Endothelial cell of umbilical vein (primary cell): ENCODE results near the gene CXCR6. TPM values are rescaled to one million over a fixed set of nuclear protein-coding genes. Genes with fewer than 3 reads are reported as not detected.

Experiments
- BruUV-seq: library from RNA; stranded (reverse); fragments of 400-500 nt; replicated peaks from 2 replicates; lab custom pipeline; 2021; lab: Mats Ljungman, UMichigan
- CTCF ChIA-PET: fragments of 300-600, 350-600 bp; sonication (Branson Sonifier 250); formaldehyde crosslinking; loops from one replicate; lab custom pipeline; 2021; ENCODE audit warnings: antibody characterized with exemption, inconsistent platforms; lab: Charles Lee
- POLR2A ChIA-PET: fragments of 300-600, 350-600 bp; sonication (Branson Sonifier 250); formaldehyde crosslinking; loops from one replicate; lab custom pipeline; 2021; ENCODE audit warnings: antibody characterized with exemption, inconsistent platforms; lab: Charles Lee
- DNase-seq: peaks from one replicate; pipeline ENCODE4 v3.0.0-alpha.2; 2011; ENCODE audit warnings: low read depth, low spot score
- FAIRE-seq: peaks from 2 replicates; lab custom pipeline; 2011; peaks lifted over from hg19 to GRCh38; lab: Jason Lieb, UNC
- H2AFZ ChIP-seq: 2 replicates; pipeline ENCODE4 v1.6.0; 2012; ENCODE audit warnings: low read depth, low read length, control low read depth, inconsistent platforms
- H3K27ac ChIP-seq: 2 replicates; pipeline ENCODE4 v1.5.1; 2011; ENCODE audit warnings: low read depth, mild to moderate bottlenecking, control low read depth, low read length, moderate library complexity; ENCODE audit not compliant: insufficient read depth
- H3K27me3 ChIP-seq, 2 experiments: 2 replicates each; pipeline versions ENCODE4 v1.6.0 to v1.6.1; 2011; ENCODE audit warnings: low read length in 2 of 2, mixed read lengths in 1 of 2; ENCODE audit not compliant: control insufficient read depth in 2 of 2, insufficient read depth in 2 of 2
- H3K36me3 ChIP-seq, 2 experiments: 2 replicates in 1 of 2; 3 replicates in 1 of 2; pipeline ENCODE4 v1.5.1; 2011; ENCODE audit warnings: low read length in 2 of 2, mild to moderate bottlenecking in 1 of 2, moderate library complexity in 1 of 2; ENCODE audit not compliant: control insufficient read depth in 2 of 2, insufficient read depth in 2 of 2; ENCODE audit errors: extremely low read depth in 1 of 2
- H3K4me1 ChIP-seq: 3 replicates; pipeline ENCODE4 v1.5.1; 2011; ENCODE audit warnings: mild to moderate bottlenecking, low read length; ENCODE audit not compliant: control insufficient read depth, insufficient read depth; ENCODE audit errors: extremely low read depth
- H3K4me2 ChIP-seq: 2 replicates; pipeline ENCODE4 v1.6.1; 2011; ENCODE audit warnings: low read length, control low read depth, mixed read lengths; ENCODE audit not compliant: insufficient read depth
- H3K4me3 ChIP-seq, 3 experiments: fragments of 200-600 bp in 1 of 3; sonication (generic), shearing (Covaris generic) in 1 of 3; replicated peaks in 1 of 3; 2 replicates each; pipeline ENCODE4 v1.5.1; 2011 to 2016; ENCODE audit warnings: control low read depth in 3 of 3, low read length in 3 of 3, mild to moderate bottlenecking in 2 of 3, inconsistent platforms in 1 of 3, low read depth in 1 of 3, moderate library complexity in 1 of 3; ENCODE audit not compliant: insufficient read depth in 1 of 3
- H3K79me2 ChIP-seq: 2 replicates; pipeline ENCODE4 v1.6.0; 2012; ENCODE audit warnings: low read length, inconsistent platforms; ENCODE audit not compliant: control insufficient read depth, insufficient read depth
- H3K9ac ChIP-seq: replicated peaks from 2 replicates; pipeline ENCODE3; 2011; ENCODE audit warnings: low read length, control low read depth; ENCODE audit not compliant: insufficient read depth; ENCODE audit errors: extremely low read depth
- H3K9me1 ChIP-seq: replicated peaks from 3 replicates; pipeline ENCODE4 v1.6.0; 2011; ENCODE audit warnings: mild to moderate bottlenecking, low read length; ENCODE audit not compliant: control insufficient read depth, insufficient read depth; ENCODE audit errors: extremely low read depth
- H3K9me3 ChIP-seq: replicated peaks from 2 replicates; pipeline ENCODE4 v1.5.1; 2012; ENCODE audit warnings: low read length, inconsistent platforms; ENCODE audit not compliant: control insufficient read depth, insufficient read depth
- H4K20me1 ChIP-seq: replicated peaks from 2 replicates; pipeline ENCODE3; 2011; ENCODE audit warnings: mild to moderate bottlenecking, low read length; ENCODE audit not compliant: control insufficient read depth, insufficient read depth; ENCODE audit errors: extremely low read depth
- EZH2 ChIP-seq: IDR thresholded peaks from 2 replicates; pipeline ENCODE4 v1.6.1; 2012; ENCODE audit warnings: borderline replicate concordance, low read depth, mild to moderate bottlenecking, moderate library complexity, low read length, inconsistent platforms; ENCODE audit not compliant: severe bottlenecking
- FOS ChIP-seq: IDR thresholded peaks from 2 replicates; pipeline ENCODE4 v1.6.1; 2011; ENCODE audit warnings: mild to moderate bottlenecking, low read length, moderate library complexity, borderline replicate concordance; ENCODE audit not compliant: insufficient read depth
- GATA2 ChIP-seq: IDR thresholded peaks from 2 replicates; pipeline ENCODE4 v1.7.0; 2011; ENCODE audit warnings: low read depth, mild to moderate bottlenecking, moderate library complexity, mixed read lengths, low read length; ENCODE audit not compliant: insufficient read length, insufficient read depth
- JUN ChIP-seq: IDR thresholded peaks from 2 replicates; pipeline ENCODE4 v1.6.1; 2011; ENCODE audit warnings: borderline replicate concordance, low read depth; ENCODE audit not compliant: insufficient read length, insufficient read depth
- MYC ChIP-seq: IDR thresholded peaks from one replicate; pipeline ENCODE4 v1.6.1; 2011; ENCODE audit warnings: mild to moderate bottlenecking, low read depth, low read length
- POLR2A ChIP-seq: IDR thresholded peaks from 2 replicates; pipeline ENCODE4 v1.6.1; 2012; ENCODE audit warnings: low read depth, mild to moderate bottlenecking, control low read depth, low read length
- POLR2AphosphoS5 ChIP-seq: IDR thresholded peaks from 2 replicates; pipeline ENCODE4 v1.6.1; 2012; ENCODE audit warnings: low read depth, mild to moderate bottlenecking, control low read depth, low read length, moderate library complexity; ENCODE audit not compliant: insufficient read depth
- dilution Hi-C: fragments of 300-500 bp; cut with MboI; formaldehyde crosslinking; loops from one replicate; pipeline ENCODE4 v1.15.0; 2019; ENCODE audit warnings: low sequenced_read_pairs; ENCODE audit not compliant: extremely low pct_ligation_motif_present
- intact Hi-C: fragments of 100-400 bp; cut with micrococcal nuclease; formaldehyde crosslinking; loops from one replicate; pipeline ENCODE4 v1.10.0; 2022
- polyA plus RNA-seq, 4 experiments: library from polyadenylated mRNA; depleted of rRNA in 3 of 4; stranded (reverse) in 3 of 4; unstranded in 1 of 4; fragments of >200 nt; gene quantifications; 2 replicates each; pipeline versions ENCODE4 v1.2.1 to v1.2.3, GENCODE V29; 2011 to 2012; ENCODE audit warnings: missing spikeins in 1 of 4
- total RNA-seq: library from RNA; stranded (reverse); gene quantifications from 2 replicates; pipeline ENCODE4 v1.2.3, GENCODE V29; 2021
- TF ChIP-seq, protein P1 (sequence below): IDR thresholded peaks from 2 replicates; pipeline ENCODE4 v1.6.1; 2011; ENCODE audit not compliant: insufficient read depth, insufficient read length
- TF ChIP-seq, protein P2 (sequence below), 2 donors: IDR thresholded peaks; 1 replicate in 1 of 2; 2 replicates in 1 of 2; pipeline ENCODE4 v1.5.1; 2011; ENCODE audit warnings: low read length in 2 of 2, mild to moderate bottlenecking in 2 of 2, moderate library complexity in 2 of 2, control low read depth in 1 of 2, inconsistent platforms in 1 of 2, low read depth in 1 of 2; ENCODE audit not compliant: insufficient read depth in 1 of 2; ENCODE audit errors: extremely low read depth in 1 of 2

Gene CXCR6
- total and polyA plus RNA-seq, 2 donors (not counting 3 experiments of a cell fraction or from before 2014, with no cell fraction given): not detected

DNA sequence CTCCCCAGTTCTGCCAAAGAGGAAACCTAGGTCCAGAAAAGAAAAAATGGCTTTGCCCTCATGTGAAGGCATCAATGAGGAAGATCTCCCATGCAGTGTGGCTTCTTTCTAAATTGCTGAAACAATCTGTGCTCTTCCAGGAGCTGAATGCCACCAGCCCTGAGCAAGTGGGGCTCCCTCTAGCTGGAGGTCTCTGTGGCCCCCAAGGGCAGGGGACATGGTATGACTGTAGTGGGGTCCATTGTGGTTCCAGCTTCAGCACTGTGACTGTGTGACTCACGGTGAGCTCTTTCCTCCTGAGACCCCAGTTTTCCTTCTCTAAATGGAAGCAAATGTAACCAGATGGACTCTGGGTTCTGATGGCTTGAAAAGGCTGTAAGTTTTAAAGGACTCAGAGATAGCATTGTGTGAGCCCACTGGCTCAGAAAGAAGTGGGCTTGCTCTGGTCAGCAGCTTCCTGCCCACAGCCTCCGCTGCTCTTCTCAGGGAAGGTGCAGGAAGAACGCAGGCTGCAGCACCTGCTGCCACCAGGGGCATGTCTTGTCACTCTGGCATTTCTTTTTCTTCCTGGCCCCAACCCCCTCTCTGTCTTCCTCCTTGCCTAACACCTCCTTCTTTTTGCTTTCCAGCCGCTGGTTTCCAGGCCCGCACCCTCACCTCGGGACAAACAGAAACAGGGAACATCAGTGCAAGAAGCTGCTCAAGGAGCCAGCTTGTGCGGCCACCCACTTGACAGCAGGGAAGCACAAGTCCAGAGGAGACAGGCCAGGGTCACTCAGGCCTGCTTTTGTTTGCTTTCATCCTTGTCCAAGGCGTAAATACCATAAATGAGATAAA is 5.8 kb upstream of the CXCR6 start:
- intact Hi-C loops (loop anchor here (1.0 to 2.0 kb wide), 4 partner anchors 57 to 490 kb away; partner anchors contain the start of gene FYCO1), dilution Hi-C loops (no loop called here)
- Histone ChIP-seq H3K4me2 (no peak overlapping the region), H3K27ac (no peak overlapping the region), H4K20me1 (no peaks in the 10 kb centered on the region), H3K27me3 (no peaks in the 10 kb centered on the region), H3K4me3 (no peak overlapping the region), H3K9ac (no peak overlapping the region), H3K79me2 (no peaks in the 10 kb centered on the region), H3K9me3 (no peaks in the 10 kb centered on the region), H3K4me1 (no peaks in the 10 kb centered on the region), H3K9me1 (no peaks in the 10 kb centered on the region), H2AFZ (no peak overlapping the region), H3K36me3 (peaks cover 0 to 2% of the 10 kb centered on the region in 2 experiments)
- DNase-seq (no peak), FAIRE-seq (no peak)
- TF ChIP-seq EZH2: no peak
- TF ChIP-seq, protein P1, sequence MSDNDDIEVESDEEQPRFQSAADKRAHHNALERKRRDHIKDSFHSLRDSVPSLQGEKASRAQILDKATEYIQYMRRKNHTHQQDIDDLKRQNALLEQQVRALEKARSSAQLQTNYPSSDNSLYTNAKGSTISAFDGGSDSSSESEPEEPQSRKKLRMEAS: no peak
- TF ChIP-seq, protein P2, sequence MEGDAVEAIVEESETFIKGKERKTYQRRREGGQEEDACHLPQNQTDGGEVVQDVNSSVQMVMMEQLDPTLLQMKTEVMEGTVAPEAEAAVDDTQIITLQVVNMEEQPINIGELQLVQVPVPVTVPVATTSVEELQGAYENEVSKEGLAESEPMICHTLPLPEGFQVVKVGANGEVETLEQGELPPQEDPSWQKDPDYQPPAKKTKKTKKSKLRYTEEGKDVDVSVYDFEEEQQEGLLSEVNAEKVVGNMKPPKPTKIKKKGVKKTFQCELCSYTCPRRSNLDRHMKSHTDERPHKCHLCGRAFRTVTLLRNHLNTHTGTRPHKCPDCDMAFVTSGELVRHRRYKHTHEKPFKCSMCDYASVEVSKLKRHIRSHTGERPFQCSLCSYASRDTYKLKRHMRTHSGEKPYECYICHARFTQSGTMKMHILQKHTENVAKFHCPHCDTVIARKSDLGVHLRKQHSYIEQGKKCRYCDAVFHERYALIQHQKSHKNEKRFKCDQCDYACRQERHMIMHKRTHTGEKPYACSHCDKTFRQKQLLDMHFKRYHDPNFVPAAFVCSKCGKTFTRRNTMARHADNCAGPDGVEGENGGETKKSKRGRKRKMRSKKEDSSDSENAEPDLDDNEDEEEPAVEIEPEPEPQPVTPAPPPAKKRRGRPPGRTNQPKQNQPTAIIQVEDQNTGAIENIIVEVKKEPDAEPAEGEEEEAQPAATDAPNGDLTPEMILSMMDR (IDR thresholded peaks at IDR 0.05; ENCODE audit: extremely low read depth in 1 of 2, insufficient read depth in 1 of 2, low read depth in 1 of 2, low read length in 2 of 2): no peak
- TF ChIP-seq POLR2AphosphoS5: no peak
- TF ChIP-seq JUN: no peak
- TF ChIP-seq MYC: no peak
- TF ChIP-seq GATA2: no peak
- TF ChIP-seq POLR2A: no peak
- no peak for TF ChIP-seq FOS
- POLR2A ChIA-PET: no interaction called here
- no TSS peak for BruUV-seq
- CTCF ChIA-PET: interaction anchor here (1.1 to 5.0 kb wide), 3 partner anchors 13 to 141 kb away, joined by 4 to 212 read pairs (median 9); no protein-coding TSS in a partner anchor
